Measurements from ENCODE around the gene MAPKBP1. TPM values are rescaled to one million over a fixed set of nuclear protein-coding genes. Genes with fewer than 3 reads are reported as not detected.

Gene MAPKBP1
- total RNA-seq, 4 donors from 2014 or later: 6.7 to 17.3 (median 7.8) TPM

GRCh38 chr15:41824062-41824745 is 49.9 kb downstream of the MAPKBP1 start:
- TF ChIP-seq CTCF (IDR thresholded peaks at IDR 0.05; ENCODE audit: low read depth): no peak

GRCh38 chr15:41825145-41825544 is 50.9 kb downstream of the MAPKBP1 start:
- TF ChIP-seq CTCF (IDR thresholded peaks at IDR 0.05; ENCODE audit: low read depth): no peak

GRCh38 chr15:41825572-41826535 is 51.6 kb downstream of the MAPKBP1 start:
- TF ChIP-seq CTCF (IDR thresholded peaks at IDR 0.05; ENCODE audit: low read depth): no peak

GRCh38 chr15:41827290-41827879 is 53.1 kb downstream of the MAPKBP1 start:
- TF ChIP-seq CTCF (IDR thresholded peaks at IDR 0.05; ENCODE audit: low read depth): no peak

GRCh38 chr15:41827880-41828806 is 53.9 kb downstream of the MAPKBP1 start, which contains the start of gene JMJD7:
JMJD7 (plus strand) TSS chr15:41828092; CDS start chr15:41828125, 33 bp downstream.
- no peak for TF ChIP-seq CTCF (IDR thresholded peaks at IDR 0.05; ENCODE audit: low read depth)

- TF ChIP-seq CTCF (IDR thresholded peaks at IDR 0.05; ENCODE audit: low read depth): no peak
Observed at GRCh38 chr15:41828807-41829141, 54.5 kb downstream of the MAPKBP1 start.

Measured in subcutaneous adipose tissue (tissue), 4 donors.